Left forelimb (tissue), 1 donor: Measurements from ENCODE around the gene CNOT6L.
"Not testable (repeated sequence)": the region's sequence is repeated elsewhere in the genome, so short reads cannot be mapped to it uniquely, and the experiment has no call there.

Experiments used
- DNase-seq: peaks from one replicate; pipeline ENCODE4 v3.0.0-alpha.2; 2018; ENCODE audit warnings: low spot score

The CNOT6L gene

GRCh38 chr4:77782102-77782835, 36.9 kb downstream of the CNOT6L start:
- DNase-seq, result no peak

GRCh38 chr4:77780762-77781161, 38.4 kb downstream of the CNOT6L start:
- DNase-seq, result not testable (repeated sequence)

GRCh38 chr4:77777135-77777807, 41.9 kb downstream of the CNOT6L start:
- no peak for DNase-seq

- no peak for DNase-seq
Observed at GRCh38 chr4:77776182-77777134, 42.7 kb downstream of the CNOT6L start.

GRCh38 chr4:77773101-77773500, 46.1 kb downstream of the CNOT6L start:
- DNase-seq, result no peak

GRCh38 chr4:77771566-77771965, 47.6 kb downstream of the CNOT6L start:
- DNase-seq, result no peak

- no peak for DNase-seq
Observed at GRCh38 chr4:77765720-77766119, 53.4 kb downstream of the CNOT6L start.

- no peak for DNase-seq
Observed at GRCh38 chr4:77762531-77762930, 56.6 kb downstream of the CNOT6L start.

GRCh38 chr4:77761595-77761994, 57.6 kb downstream of the CNOT6L start:
- DNase-seq, result no peak

- no peak for DNase-seq
Observed at GRCh38 chr4:77758804-77759203, 60.4 kb downstream of the CNOT6L start.

- no peak for DNase-seq
Observed at GRCh38 chr4:77751764-77752163, 67.4 kb downstream of the CNOT6L start.

- DNase-seq, result no peak
Observed at GRCh38 chr4:77745792-77746191, 73.4 kb downstream of the CNOT6L start.

GRCh38 chr4:77742054-77742453, 77.1 kb downstream of the CNOT6L start:
- no peak for DNase-seq

- no peak for DNase-seq
Observed at GRCh38 chr4:77740480-77740879, 78.7 kb downstream of the CNOT6L start.

- no peak for DNase-seq
Observed at GRCh38 chr4:77734928-77735327, 84.2 kb downstream of the CNOT6L start.

GRCh38 chr4:77731656-77732055, 87.5 kb downstream of the CNOT6L start:
- no peak for DNase-seq

- DNase-seq, result no peak
Observed at GRCh38 chr4:77728420-77728819, 90.7 kb downstream of the CNOT6L start.

GRCh38 chr4:77721073-77721472, 98.1 kb downstream of the CNOT6L start:
- no peak for DNase-seq

GRCh38 chr4:77718500-77718899, 100.7 kb downstream of the CNOT6L start:
- not testable (repeated sequence) for DNase-seq

GRCh38 chr4:77715414-77716290, 103.5 kb downstream of the CNOT6L start:
- no peak for DNase-seq

- DNase-seq, result no peak
Observed at GRCh38 chr4:77714514-77714913, 104.7 kb downstream of the CNOT6L start.

- DNase-seq, result no peak
Observed at GRCh38 chr4:77713884-77714283, 105.3 kb downstream of the CNOT6L start.
